ENCODE results near the gene INCA1.

GRCh38 chr17:5035315-5035714, 38.0 kb upstream of the INCA1 start, which contains the start of gene SLC52A1:
- TF ChIP-seq CTCF (IDR thresholded peaks at IDR 0.05; ENCODE audit: poor library complexity) (no peak), EZH2phosphoT487 (IDR thresholded peaks at IDR 0.05; ENCODE audit: low read depth, severe bottlenecking, unreplicated experiment) (no peak)

Measured in hepatocyte (in vitro differentiated cells).